Measurements from ENCODE around the gene FOXK2. TPM values are rescaled to one million over a fixed set of nuclear protein-coding genes. Genes with fewer than 3 reads are reported as not detected.

Gene FOXK2
- total RNA-seq, 1 experiment from 2014 or later, result 22.4 TPM

- H3K27me3 ChIP-seq (ENCODE audit: low read length), result no peaks in the 10 kb centered on the region
- no peak for DNase-seq
- no peaks in the 10 kb centered on the region for H3K4me1 ChIP-seq (ENCODE audit: low read length)
- H2AFZ ChIP-seq (ENCODE audit: low read length), result no peak overlapping the region
- H3K4me2 ChIP-seq (ENCODE audit: low read depth, low read length, poor library complexity, severe bottlenecking), result no peak overlapping the region
- H3K79me2 ChIP-seq (ENCODE audit: low read length), result 0 out of 2 replicates have a peak, but pooled peaks cover 3% of the 10 kb centered on the region
- no peak overlapping the region for H3K27ac ChIP-seq (ENCODE audit: low read length)
- no peak overlapping the region for H3K9ac ChIP-seq (ENCODE audit: low read length)
- no peaks in the 10 kb centered on the region for H3K9me3 ChIP-seq (ENCODE audit: low read length)
- H3K9me2 ChIP-seq (replicated peaks; ENCODE audit: insufficient read depth, low read length), result no peaks in the 10 kb centered on the region
- peaks cover 27% of the 10 kb centered on the region for H3K36me3 ChIP-seq (ENCODE audit: insufficient read depth, low read length)
- H3K4me3 ChIP-seq (ENCODE audit: low read length), result no peak overlapping the region
- no peaks in the 10 kb centered on the region for H4K20me1 ChIP-seq (ENCODE audit: insufficient read depth, low read depth, low read length)
Observed at GRCh38 chr17:82613283-82614094, 94.0 kb downstream of the FOXK2 start.

- Histone ChIP-seq H3K27ac (ENCODE audit: low read length) (no peak overlapping the region), H2AFZ (ENCODE audit: low read length) (no peak overlapping the region), H3K36me3 (ENCODE audit: insufficient read depth, low read length) (peaks cover 31% of the 10 kb centered on the region)
Observed at GRCh38 chr17:82614095-82614631, 94.6 kb downstream of the FOXK2 start.

GRCh38 chr17:82615084-82616020, 95.8 kb downstream of the FOXK2 start:
- no peak overlapping the region for H2AFZ ChIP-seq (ENCODE audit: low read length)

More at GRCh38 chr17:82614095-82614631, 94.6 kb downstream of the FOXK2 start:
- DNase-seq, result no peak
- no peak overlapping the region for H3K4me2 ChIP-seq (ENCODE audit: low read depth, low read length, poor library complexity, severe bottlenecking)
- no peak overlapping the region for H3K9ac ChIP-seq (ENCODE audit: low read length)
- no peaks in the 10 kb centered on the region for H3K27me3 ChIP-seq (ENCODE audit: low read length)
- no peaks in the 10 kb centered on the region for H3K4me1 ChIP-seq (ENCODE audit: low read length)
- 0 out of 2 replicates have a peak, but pooled peaks cover 3% of the 10 kb centered on the region for H3K79me2 ChIP-seq (ENCODE audit: low read length)
- H3K9me3 ChIP-seq (ENCODE audit: low read length), result no peaks in the 10 kb centered on the region
- no peaks in the 10 kb centered on the region for H3K9me2 ChIP-seq (replicated peaks; ENCODE audit: insufficient read depth, low read length)
- H3K4me3 ChIP-seq (ENCODE audit: low read length), result no peak overlapping the region
- H4K20me1 ChIP-seq (ENCODE audit: insufficient read depth, low read depth, low read length), result no peaks in the 10 kb centered on the region

GRCh38 chr17:82616021-82616711, 96.6 kb downstream of the FOXK2 start:
- no peak for DNase-seq

More at GRCh38 chr17:82615084-82616020, 95.8 kb downstream of the FOXK2 start:
- Histone ChIP-seq H3K4me3 (ENCODE audit: low read length) (no peak overlapping the region), H3K36me3 (ENCODE audit: insufficient read depth, low read length) (peaks cover 29% of the 10 kb centered on the region), H3K9ac (ENCODE audit: low read length) (no peak overlapping the region), H3K27ac (ENCODE audit: low read length) (no peak overlapping the region), H3K79me2 (ENCODE audit: low read length) (0 out of 2 replicates have a peak, but pooled peaks cover 3% of the 10 kb centered on the region), H3K27me3 (ENCODE audit: low read length) (no peaks in the 10 kb centered on the region), H3K4me1 (ENCODE audit: low read length) (no peaks in the 10 kb centered on the region), H4K20me1 (ENCODE audit: insufficient read depth, low read depth, low read length) (0 out of 2 replicates have a peak, but pooled peaks cover 4% of the 10 kb centered on the region), H3K4me2 (ENCODE audit: low read depth, low read length, poor library complexity, severe bottlenecking) (no peak overlapping the region), H3K9me3 (ENCODE audit: low read length) (no peaks in the 10 kb centered on the region), H3K9me2 (replicated peaks; ENCODE audit: insufficient read depth, low read length) (no peaks in the 10 kb centered on the region)
- no peak for DNase-seq

GRCh38 chr17:82619211-82619610, 99.7 kb downstream of the FOXK2 start:
- no peaks in the 10 kb centered on the region for H3K9me3 ChIP-seq (ENCODE audit: low read length)
- 0 out of 2 replicates have a peak, but pooled peaks cover 9% of the 10 kb centered on the region for H4K20me1 ChIP-seq (ENCODE audit: insufficient read depth, low read depth, low read length)
- no peak for DNase-seq
- H3K36me3 ChIP-seq (ENCODE audit: insufficient read depth, low read length), result peaks cover 28% of the 10 kb centered on the region; the same call in 1 of the 2 replicates
- H3K27me3 ChIP-seq (ENCODE audit: low read length), result no peaks in the 10 kb centered on the region
- no peak overlapping the region for H3K27ac ChIP-seq (ENCODE audit: low read length)
- H3K4me1 ChIP-seq (ENCODE audit: low read length), result no peaks in the 10 kb centered on the region
- no peak overlapping the region for H3K9ac ChIP-seq (ENCODE audit: low read length)
- H3K79me2 ChIP-seq (ENCODE audit: low read length), result peaks cover 11% of the 10 kb centered on the region; the same call in 1 of the 2 replicates
- no peak overlapping the region for H2AFZ ChIP-seq (ENCODE audit: low read length)
- H3K4me2 ChIP-seq (ENCODE audit: low read depth, low read length, poor library complexity, severe bottlenecking), result no peak overlapping the region
- no peaks in the 10 kb centered on the region for H3K9me2 ChIP-seq (replicated peaks; ENCODE audit: insufficient read depth, low read length)
- no peak overlapping the region for H3K4me3 ChIP-seq (ENCODE audit: low read length)

More at GRCh38 chr17:82616021-82616711, 96.6 kb downstream of the FOXK2 start:
- 0 out of 2 replicates have a peak, but pooled peaks cover 3% of the 10 kb centered on the region for H3K79me2 ChIP-seq (ENCODE audit: low read length)
- H3K9me2 ChIP-seq (replicated peaks; ENCODE audit: insufficient read depth, low read length), result no peaks in the 10 kb centered on the region
- H3K27me3 ChIP-seq (ENCODE audit: low read length), result no peaks in the 10 kb centered on the region
- H3K4me3 ChIP-seq (ENCODE audit: low read length), result no peak overlapping the region
- no peaks in the 10 kb centered on the region for H3K9me3 ChIP-seq (ENCODE audit: low read length)
- H3K27ac ChIP-seq (ENCODE audit: low read length), result no peak overlapping the region
- no peak overlapping the region for H3K9ac ChIP-seq (ENCODE audit: low read length)
- H4K20me1 ChIP-seq (ENCODE audit: insufficient read depth, low read depth, low read length), result 0 out of 2 replicates have a peak, but pooled peaks cover 4% of the 10 kb centered on the region
- no peaks in the 10 kb centered on the region for H3K4me1 ChIP-seq (ENCODE audit: low read length)
- no peak overlapping the region for H3K4me2 ChIP-seq (ENCODE audit: low read depth, low read length, poor library complexity, severe bottlenecking)
- H3K36me3 ChIP-seq (ENCODE audit: insufficient read depth, low read length), result peaks cover 31% of the 10 kb centered on the region
- H2AFZ ChIP-seq (ENCODE audit: low read length), result no peak overlapping the region

GRCh38 chr17:82619641-82620040, 100.1 kb downstream of the FOXK2 start:
- Histone ChIP-seq H4K20me1 (ENCODE audit: insufficient read depth, low read depth, low read length) (0 out of 2 replicates have a peak, but pooled peaks cover 9% of the 10 kb centered on the region), H3K27ac (ENCODE audit: low read length) (no peak overlapping the region), H2AFZ (ENCODE audit: low read length) (no peak overlapping the region), H3K36me3 (ENCODE audit: insufficient read depth, low read length) (peaks cover 28% of the 10 kb centered on the region; the same call in 1 of the 2 replicates), H3K9me2 (replicated peaks; ENCODE audit: insufficient read depth, low read length) (no peaks in the 10 kb centered on the region), H3K9ac (ENCODE audit: low read length) (no peak overlapping the region), H3K4me3 (ENCODE audit: low read length) (no peak overlapping the region), H3K4me1 (ENCODE audit: low read length) (no peaks in the 10 kb centered on the region), H3K79me2 (ENCODE audit: low read length) (peaks cover 11% of the 10 kb centered on the region; the same call in 1 of the 2 replicates), H3K9me3 (ENCODE audit: low read length) (no peaks in the 10 kb centered on the region), H3K4me2 (ENCODE audit: low read depth, low read length, poor library complexity, severe bottlenecking) (no peak overlapping the region), H3K27me3 (ENCODE audit: low read length) (no peaks in the 10 kb centered on the region)
- DNase-seq, result no peak

GRCh38 chr17:82623707-82624106, 104.2 kb downstream of the FOXK2 start:
- H3K27me3 ChIP-seq (ENCODE audit: low read length), result no peaks in the 10 kb centered on the region
- H3K9ac ChIP-seq (ENCODE audit: low read length), result no peak overlapping the region
- H3K36me3 ChIP-seq (ENCODE audit: insufficient read depth, low read length), result peaks cover 44% of the 10 kb centered on the region; the same call in 1 of the 2 replicates
- H3K79me2 ChIP-seq (ENCODE audit: low read length), result peaks cover 17% of the 10 kb centered on the region; the same call in 1 of the 2 replicates
- no peak overlapping the region for H3K4me2 ChIP-seq (ENCODE audit: low read depth, low read length, poor library complexity, severe bottlenecking)
- no peak for DNase-seq
- H2AFZ ChIP-seq (ENCODE audit: low read length), result no peak overlapping the region
- H3K27ac ChIP-seq (ENCODE audit: low read length), result no peak overlapping the region
- no peaks in the 10 kb centered on the region for H3K9me3 ChIP-seq (ENCODE audit: low read length)
- 0 out of 2 replicates have a peak, but pooled peaks cover 9% of the 10 kb centered on the region for H4K20me1 ChIP-seq (ENCODE audit: insufficient read depth, low read depth, low read length)
- H3K9me2 ChIP-seq (replicated peaks; ENCODE audit: insufficient read depth, low read length), result no peaks in the 10 kb centered on the region
- H3K4me1 ChIP-seq (ENCODE audit: low read length), result no peaks in the 10 kb centered on the region
- H3K4me3 ChIP-seq (ENCODE audit: low read length), result no peak overlapping the region
